GM23248 (cell line): ENCODE data around the gene TPI1.

Source experiments
- EZH2 ChIP-seq: fragments of 200-600 bp; sonication (generic); IDR thresholded peaks from 2 replicates; pipeline ENCODE4 v1.6.1; 2018; ENCODE audit warnings: antibody characterized with exemption, mild to moderate bottlenecking; ENCODE audit not compliant: insufficient read depth, poor library complexity, severe bottlenecking
- EZH2phosphoT487 ChIP-seq: fragments of 200-600 bp; sonication (generic); IDR thresholded peaks from 2 replicates; pipeline ENCODE4 v1.6.1; 2018; ENCODE audit warnings: antibody characterized with exemption, moderate library complexity, mild to moderate bottlenecking, low read depth; ENCODE audit not compliant: insufficient read depth

DNA sequence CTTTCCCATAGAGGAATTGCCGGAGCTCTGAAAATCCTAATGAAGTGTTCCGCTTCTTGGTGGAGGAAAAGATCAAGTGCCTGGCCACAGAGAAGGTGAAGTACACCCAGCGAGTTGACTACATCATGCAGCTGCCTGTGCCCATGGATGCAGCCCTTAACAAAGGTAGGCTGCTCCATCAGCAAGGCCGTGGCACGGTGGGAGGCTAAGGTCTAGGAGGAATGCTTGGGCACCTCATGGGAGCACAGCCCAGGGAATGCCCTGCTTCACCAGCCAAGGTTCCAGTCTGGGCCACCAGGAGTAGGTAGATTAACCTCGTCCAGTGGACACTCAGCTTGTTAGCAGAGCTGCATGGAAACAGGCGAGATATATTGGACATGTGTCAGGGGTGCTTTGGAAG is 6.4 kb upstream of the TPI1 start:
- TF ChIP-seq EZH2: no peak
- TF ChIP-seq EZH2phosphoT487: no peak
